Activated gamma-delta T cell treated with Interleukin-2 at 50 U/mL for 16 hours (primary cell): ENCODE measurements around the gene SHB.

Source experiments
- DNase-seq: peaks from one replicate; pipeline ENCODE4 v3.0.0-alpha.2; 2020

The SHB gene

DNA sequence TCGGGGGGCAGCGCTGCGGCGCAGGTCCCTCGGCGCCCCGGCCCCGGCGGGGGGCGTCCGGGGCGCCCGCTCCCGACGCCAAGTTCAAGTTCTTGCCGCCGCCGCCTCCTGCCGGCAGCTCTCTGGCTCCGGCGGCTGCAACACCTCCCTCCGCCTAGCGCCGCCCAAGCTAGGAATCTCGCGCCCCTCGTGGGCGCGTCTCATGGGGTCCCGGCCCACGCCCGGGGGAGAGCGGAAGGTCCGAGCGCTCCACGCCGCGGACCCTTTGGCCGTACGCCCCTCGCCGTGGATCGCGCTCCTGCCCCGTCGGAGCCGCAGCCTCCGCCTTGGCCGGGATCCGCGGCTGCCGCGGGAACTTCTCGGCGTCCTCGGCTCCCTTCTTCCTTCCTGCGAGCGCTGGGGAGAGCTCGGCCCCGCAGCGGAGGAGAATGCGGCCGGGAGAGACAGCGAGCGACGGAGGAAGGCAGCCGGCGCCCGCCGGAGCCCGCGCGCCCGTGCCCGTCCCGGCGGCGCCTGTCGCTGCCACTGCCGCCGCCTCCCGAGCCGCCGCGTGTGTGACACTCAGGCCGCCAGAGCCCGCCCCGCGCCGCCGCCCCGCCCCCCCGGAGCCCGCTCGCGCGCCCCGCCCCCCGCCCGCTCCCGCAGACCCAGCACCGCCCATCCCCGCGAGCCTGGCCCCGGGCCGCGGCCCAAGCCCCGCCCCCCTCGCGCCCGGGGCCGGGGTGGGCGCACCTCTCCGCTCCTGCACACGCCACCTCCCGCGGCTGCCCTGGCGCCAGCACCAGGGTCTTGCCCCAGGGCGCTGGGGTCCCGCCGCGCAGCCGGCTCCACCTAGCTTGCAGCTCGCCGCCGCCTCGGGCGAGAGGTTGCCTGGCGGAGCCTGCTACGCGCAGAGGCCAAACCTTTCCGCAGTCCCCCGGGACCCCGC lies at the start of gene SHB:
SHB (minus strand) TSS at position 527 of the 928 bp plus-strand sequence. CDS start 582 bp downstream, outside the sequence.
- peak; percentile 78 for DNase-seq

- no peak for DNase-seq
Observed at GRCh38 chr9:38117651-38118050, 48.6 kb upstream of the SHB start.

DNA sequence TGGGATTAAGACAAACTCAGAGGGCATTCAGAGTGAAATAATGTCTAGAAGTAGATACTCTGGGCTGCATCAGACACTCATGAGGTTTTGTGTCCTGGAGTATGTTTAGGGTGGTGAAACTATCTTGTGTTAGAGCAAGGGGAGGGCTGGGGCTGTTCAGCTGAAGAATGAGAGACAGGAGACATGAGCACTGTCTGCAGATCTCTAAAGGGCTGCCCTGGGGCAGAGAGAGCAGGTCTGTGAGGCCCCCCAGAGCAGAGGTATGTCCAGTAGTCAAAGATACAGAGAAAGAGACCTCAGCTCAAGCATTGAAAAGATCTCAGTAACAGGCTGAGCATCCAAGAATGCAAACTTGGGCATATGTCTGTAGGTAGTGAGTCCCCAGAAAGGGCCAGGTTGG lies 45.9 kb upstream of the SHB start:
- no peak for DNase-seq

DNA sequence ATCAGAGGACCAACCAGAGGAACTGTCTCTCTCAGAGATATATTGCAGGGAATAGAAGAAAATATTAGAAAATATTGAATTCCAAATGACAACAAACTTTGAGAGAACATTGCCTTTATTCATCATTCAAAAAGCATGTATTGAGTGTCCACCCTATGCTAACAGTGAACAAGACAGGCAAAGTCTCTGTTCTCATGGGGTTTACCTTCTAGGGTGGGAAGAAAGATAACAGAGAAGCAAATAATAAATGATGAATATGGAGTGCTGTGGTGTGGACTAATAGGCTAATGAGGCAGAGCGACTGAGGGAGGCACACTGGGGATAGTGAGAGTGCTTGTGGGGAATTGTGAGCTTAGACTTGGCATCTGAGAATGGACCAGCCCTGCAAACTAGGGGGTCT lies 43.4 kb upstream of the SHB start:
- DNase-seq: no peak

GRCh38 chr9:38112049-38112448 lies 43.0 kb upstream of the SHB start:
- DNase-seq: no peak

DNA sequence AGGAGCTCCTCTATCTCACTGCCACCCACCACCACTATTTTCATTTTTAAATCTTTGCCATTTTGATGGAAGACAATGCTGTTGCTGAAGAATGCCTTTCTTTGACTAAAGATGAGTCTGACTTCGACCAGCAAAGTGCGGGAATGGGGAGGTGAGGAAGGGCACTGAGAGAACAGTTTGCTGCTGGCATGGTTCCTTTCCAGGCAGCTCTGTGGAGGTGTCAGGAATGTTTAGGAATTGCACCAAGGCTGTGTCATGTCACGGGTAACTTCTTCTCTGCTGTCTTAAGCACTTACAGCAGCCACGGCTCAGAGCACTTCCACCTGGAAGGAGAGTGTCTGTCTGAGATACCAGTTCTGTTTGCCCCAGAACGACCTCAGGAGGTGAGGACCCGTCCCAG lies 41.4 kb upstream of the SHB start:
- DNase-seq: no peak

GRCh38 chr9:38109601-38110000 lies 40.6 kb upstream of the SHB start:
- no peak for DNase-seq

GRCh38 chr9:38108326-38108725 lies 39.3 kb upstream of the SHB start:
- no peak for DNase-seq

DNA sequence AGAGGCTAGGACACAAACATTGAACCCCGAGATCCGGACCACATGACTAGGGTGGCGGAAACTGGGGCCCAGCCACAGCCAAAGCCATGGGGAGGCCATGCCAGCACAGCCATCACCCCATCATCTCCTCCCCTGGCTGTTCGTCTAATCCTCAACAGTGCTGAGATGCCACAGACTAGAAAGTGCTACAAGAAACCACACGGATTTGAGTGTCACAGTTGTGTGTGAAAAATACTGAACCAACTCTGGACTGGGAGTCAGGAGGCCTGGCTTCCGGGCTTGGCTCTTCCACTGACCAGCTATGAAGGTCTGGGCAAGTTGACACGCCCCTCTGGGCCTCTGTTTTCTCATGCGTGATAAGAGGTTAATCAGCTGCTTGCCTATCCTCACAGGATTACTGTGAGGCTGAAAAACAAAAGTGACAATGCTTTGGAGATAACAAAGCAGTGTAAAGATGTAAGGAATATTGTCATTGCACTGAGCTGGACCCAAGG lies 38.8 kb upstream of the SHB start:
- no peak for DNase-seq

DNA sequence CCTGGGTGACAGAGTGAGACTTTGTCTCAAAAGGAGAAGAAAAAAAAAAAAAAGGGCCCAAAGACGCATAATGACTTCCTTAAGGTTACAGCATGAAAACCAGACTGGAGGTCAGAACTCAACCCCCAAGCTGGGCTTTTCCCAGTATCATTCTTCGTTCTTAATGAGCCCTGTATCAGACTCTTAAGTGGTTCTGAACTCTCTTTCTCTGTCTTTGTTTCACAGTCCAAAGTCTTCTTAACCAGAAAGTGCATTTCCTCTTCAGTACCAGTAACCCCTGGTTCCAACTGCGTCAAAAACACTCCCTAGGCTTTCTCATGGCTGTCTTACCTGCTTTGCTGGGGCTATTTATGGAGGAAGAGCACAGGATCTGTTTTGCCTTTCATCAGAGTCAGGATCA lies 38.4 kb upstream of the SHB start:
- DNase-seq: no peak

DNA sequence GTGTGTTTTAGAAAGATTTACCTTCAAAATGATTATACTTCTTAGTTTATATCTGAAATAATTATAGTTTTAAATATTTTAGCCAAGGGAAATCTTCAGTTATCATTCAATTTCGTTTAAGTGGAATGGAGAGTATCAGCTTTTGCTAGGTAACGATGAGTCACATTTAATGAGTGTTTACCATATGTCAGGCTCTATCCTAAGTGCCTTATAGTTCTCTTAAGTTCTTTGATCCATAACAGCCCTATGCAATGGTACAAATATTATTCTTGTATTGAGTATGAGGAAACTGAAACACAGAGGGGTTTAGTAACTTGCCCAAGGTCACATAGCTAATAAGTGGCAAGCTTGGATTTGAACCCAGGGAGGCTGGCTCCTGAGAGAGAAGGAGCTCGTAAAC lies 37.5 kb upstream of the SHB start:
- no peak for DNase-seq

GRCh38 chr9:38103340-38103739 lies 34.3 kb upstream of the SHB start:
- no peak for DNase-seq

DNA sequence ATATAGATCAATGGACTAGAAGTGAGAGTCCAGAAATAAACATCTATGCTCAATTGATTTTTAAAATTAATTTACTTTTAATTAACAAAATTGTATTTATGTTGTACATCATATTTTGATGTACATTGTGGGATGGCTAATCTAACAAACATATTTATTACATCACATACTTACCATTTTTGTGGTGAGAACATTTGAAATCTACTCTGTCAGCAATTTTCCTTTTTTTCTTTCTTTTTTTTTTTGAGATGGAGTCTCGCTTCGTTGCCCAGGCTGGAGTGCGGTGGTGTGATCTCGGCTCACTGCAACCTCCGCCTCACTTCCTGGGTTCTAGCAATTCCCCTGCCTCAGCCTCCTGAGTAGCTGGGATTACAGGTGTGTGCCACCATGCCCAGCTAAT lies 32.4 kb upstream of the SHB start:
- no peak for DNase-seq

DNA sequence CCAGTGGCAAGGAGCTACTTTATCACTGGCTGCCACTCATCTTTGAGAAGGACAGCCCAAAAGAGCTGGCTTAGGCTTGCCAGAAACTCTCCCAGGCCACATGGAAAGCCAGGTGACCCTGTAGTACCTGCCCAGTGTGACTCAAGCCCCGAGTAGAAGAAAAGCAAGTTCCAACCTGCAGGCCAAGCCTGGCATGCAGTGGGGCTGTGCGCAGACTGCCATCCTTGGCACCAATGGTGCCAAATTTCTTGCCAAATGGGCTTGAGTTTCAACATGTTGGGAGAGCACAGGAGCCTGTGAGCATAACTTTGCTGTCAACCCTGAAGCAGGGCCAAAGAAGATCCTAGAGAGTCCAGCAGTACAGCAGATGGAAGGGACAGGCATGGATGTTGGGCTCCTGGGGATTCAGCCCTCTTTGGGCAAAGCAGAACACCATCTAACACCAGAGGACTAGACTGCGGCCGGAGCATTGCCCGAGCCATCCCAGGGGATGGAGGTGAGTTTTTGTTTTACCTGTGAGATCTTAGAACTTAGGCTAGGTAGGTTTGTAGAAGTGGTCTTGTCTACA lies 27.3 kb upstream of the SHB start:
- no peak for DNase-seq

GRCh38 chr9:38094165-38094564 lies 25.1 kb upstream of the SHB start:
- no peak for DNase-seq

GRCh38 chr9:38092656-38093055 lies 23.6 kb upstream of the SHB start:
- DNase-seq: no peak

DNA sequence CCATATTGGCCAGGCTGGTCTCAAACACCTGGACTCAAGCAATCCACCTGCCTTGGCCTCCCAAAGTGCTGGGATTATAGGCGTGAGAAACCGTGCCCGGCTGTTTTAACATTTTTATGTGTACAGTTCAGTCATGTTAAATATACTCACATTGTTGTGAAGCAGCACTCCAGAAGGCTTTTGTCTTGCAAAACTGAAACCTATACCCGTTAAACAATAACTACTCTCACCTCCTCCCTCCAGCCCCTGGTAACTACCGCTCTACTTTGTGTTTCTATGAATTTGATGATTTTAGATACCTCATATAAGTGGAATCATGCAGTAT lies 23.1 kb upstream of the SHB start:
- DNase-seq: no peak

GRCh38 chr9:38091310-38092199 lies 22.5 kb upstream of the SHB start:
- no peak for DNase-seq

DNA sequence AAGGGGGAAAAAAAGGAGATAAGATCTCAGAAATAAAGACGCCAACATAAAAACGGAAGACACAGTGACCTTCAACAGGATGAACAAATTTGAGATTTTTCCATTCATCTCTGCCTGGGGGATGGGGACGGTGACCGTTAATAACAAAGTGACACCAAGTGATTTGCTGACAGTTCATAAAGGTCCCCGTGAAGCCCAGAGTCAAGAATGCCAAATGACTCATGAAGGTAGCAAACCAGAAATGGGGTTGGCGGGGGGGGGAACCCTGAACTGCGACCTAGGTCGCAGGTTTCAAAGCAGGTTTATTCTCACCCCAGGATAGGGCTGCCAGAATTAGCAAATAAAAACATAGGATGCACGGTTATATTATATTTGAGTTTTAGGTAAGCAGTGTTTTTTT lies 21.1 kb upstream of the SHB start:
- no peak for DNase-seq

- no peak for DNase-seq
Observed at GRCh38 chr9:38089387-38090165, 20.5 kb upstream of the SHB start.

DNA sequence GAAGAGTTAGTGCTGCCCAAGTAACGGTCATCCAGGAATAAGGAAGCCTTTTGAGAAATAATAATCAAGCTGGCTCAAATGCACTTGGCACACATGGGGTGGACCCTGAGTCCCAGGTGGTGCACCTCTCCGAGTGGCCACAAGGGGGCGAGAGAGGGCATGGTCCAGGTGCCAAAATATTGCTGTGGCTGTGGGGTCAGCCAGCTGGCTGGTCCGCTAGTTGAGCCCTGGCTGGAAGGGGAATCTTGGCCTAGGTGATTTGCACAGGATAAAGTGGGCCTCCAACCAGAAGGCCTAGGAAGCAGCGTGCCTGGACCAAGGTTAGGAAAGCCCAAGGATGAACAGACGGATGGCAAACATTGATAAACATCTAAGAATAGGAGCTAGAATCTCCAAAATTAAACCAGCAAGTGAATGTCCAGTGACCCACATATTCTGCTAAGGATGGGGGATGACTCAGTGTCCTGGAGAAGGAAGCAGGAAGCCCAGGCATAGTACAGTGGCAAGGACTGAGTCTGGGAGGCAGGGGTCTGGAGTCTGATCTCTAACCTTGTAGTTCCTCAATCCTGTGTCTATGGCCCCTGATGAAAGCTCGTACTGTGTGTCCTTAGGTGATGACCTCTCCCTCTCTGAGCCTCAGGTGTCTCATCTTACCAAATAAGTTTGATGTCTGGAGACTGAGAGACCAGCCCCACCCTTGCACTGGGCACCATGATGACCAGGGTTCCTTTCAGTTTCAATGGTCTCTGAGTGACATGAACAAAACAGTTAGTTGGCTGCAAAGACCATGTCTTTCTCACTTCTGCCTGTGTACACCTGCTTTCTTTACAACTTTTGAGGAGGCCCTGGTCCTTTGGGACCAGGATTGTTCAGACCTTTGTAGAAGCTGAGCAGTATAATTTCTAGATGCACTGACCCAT lies 19.2 kb upstream of the SHB start:
- peak; percentile 73 for DNase-seq

- no peak for DNase-seq
Observed at GRCh38 chr9:38086496-38086895, 17.5 kb upstream of the SHB start.
